ENCODE data around the gene MATN4.

Gene MATN4

DNA sequence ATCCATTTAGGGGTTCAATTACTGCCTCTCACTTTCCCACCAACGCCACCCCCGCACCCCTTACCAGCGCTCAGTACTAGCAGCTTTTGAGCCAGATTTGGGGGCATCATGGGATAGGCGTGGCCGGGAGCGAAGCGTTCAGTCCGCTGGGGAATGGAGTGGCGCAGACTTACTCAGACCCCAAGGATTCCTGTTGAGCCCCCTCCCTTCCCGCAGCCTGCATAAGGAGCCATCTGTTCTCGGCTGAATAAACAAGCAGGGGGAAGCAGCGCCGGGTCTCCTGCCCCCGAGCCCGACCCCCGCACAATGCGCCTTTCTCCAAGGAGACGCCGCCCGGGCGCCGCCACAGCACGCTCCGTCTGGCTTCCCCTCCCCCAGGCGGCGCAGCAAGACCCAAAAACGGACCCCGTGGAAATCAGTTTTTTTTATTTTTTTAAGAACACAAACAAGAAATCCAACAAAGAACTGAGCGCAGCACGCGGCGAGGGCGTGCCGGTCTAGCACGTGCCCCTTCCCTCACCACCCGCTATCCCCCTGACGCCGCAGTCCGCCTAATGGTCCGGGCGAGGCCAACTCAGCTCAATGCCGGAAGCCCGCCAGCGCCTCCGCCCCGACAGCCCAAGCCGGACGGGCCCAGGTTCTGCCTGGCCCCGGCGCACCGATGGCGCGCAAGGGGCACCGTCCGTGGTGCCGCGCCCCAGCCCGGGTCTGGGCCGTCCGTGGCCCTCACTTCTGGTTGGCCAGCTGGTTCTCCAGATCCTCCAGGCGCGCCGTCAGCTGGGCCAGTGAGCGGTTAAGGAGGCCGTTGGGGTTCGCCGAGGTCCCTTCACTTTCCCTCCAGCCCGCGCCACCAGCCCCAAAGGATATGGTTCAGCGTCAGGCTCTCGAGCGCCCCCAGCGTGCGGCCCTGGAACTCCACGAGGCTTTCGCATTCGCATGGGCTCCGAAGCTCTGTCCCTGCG is 14.8 kb downstream of the MATN4 start:
- Histone ChIP-seq H3K27me3 (ENCODE audit: control insufficient read depth, low read length) (peaks cover 6% of the 10 kb centered on the region; the same call in 1 of the 2 replicates), H3F3A (ENCODE audit: control insufficient read depth, insufficient read depth) (no peaks in the 10 kb centered on the region), H3K79me2 (ENCODE audit: control insufficient read depth, low read length) (no peaks in the 10 kb centered on the region), H4K20me1 (ENCODE audit: control insufficient read depth, insufficient read depth, low read depth, low read length) (no peaks in the 10 kb centered on the region), H3K27ac (ENCODE audit: low read depth, low read length) (no peak overlapping the region), H3K36me3 (ENCODE audit: control insufficient read depth, low read length) (no peaks in the 10 kb centered on the region), H3K9me3 (ENCODE audit: control insufficient read depth, insufficient read depth, low read length) (no peaks in the 10 kb centered on the region), H3K4me3 (ENCODE audit: low read length) (no peak overlapping the region), H3K9me2 (replicated peaks; ENCODE audit: control insufficient read depth, low read length) (no peaks in the 10 kb centered on the region), H3K4me1 (ENCODE audit: control insufficient read depth, low read length) (no peaks in the 10 kb centered on the region), H3K4me2 (ENCODE audit: low read length) (0 out of 2 replicates have a peak overlapping the region, but pooled peaks have one; percentile 11)
- TF ChIP-seq EZH2phosphoT487 (IDR thresholded peaks at IDR 0.05; ENCODE audit: borderline replicate concordance, low read length): no peak
- TF ChIP-seq, protein P1, sequence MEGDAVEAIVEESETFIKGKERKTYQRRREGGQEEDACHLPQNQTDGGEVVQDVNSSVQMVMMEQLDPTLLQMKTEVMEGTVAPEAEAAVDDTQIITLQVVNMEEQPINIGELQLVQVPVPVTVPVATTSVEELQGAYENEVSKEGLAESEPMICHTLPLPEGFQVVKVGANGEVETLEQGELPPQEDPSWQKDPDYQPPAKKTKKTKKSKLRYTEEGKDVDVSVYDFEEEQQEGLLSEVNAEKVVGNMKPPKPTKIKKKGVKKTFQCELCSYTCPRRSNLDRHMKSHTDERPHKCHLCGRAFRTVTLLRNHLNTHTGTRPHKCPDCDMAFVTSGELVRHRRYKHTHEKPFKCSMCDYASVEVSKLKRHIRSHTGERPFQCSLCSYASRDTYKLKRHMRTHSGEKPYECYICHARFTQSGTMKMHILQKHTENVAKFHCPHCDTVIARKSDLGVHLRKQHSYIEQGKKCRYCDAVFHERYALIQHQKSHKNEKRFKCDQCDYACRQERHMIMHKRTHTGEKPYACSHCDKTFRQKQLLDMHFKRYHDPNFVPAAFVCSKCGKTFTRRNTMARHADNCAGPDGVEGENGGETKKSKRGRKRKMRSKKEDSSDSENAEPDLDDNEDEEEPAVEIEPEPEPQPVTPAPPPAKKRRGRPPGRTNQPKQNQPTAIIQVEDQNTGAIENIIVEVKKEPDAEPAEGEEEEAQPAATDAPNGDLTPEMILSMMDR (IDR thresholded peaks at IDR 0.05; ENCODE audit: low read depth, low read length, poor library complexity, severe bottlenecking): peak; percentile 88

DNA sequence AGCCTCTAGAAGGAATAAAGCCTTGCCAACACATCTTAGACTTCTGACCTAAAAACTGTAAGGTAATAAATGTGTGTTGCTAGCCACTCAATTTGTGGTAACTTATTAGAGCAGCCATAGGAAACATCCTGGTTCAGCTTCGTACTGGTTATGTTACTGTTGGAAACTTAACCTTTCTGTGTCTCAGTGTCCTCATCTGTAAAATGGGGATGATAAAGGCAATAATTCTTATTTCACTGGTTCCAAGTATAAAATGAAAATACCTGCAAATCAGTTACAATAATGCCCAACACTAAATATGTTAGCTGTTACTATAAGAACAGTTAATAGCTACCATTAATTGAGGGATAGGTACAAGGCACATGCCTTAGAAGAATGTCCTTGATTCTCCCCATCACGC is 15.8 kb downstream of the MATN4 start:
- Histone ChIP-seq H3K4me1 (ENCODE audit: control insufficient read depth, low read length) (no peaks in the 10 kb centered on the region), H3K36me3 (ENCODE audit: control insufficient read depth, low read length) (no peaks in the 10 kb centered on the region), H3K9me2 (replicated peaks; ENCODE audit: control insufficient read depth, low read length) (no peaks in the 10 kb centered on the region), H3K79me2 (ENCODE audit: control insufficient read depth, low read length) (no peaks in the 10 kb centered on the region), H3K4me3 (ENCODE audit: low read length) (no peak overlapping the region), H3K27ac (ENCODE audit: low read depth, low read length) (no peak overlapping the region), H3F3A (ENCODE audit: control insufficient read depth, insufficient read depth) (no peaks in the 10 kb centered on the region), H3K9me3 (ENCODE audit: control insufficient read depth, insufficient read depth, low read length) (no peaks in the 10 kb centered on the region), H3K27me3 (ENCODE audit: control insufficient read depth, low read length) (peaks cover 6% of the 10 kb centered on the region; the same call in 1 of the 2 replicates), H3K4me2 (ENCODE audit: low read length) (no peak overlapping the region), H4K20me1 (ENCODE audit: control insufficient read depth, insufficient read depth, low read depth, low read length) (no peaks in the 10 kb centered on the region)
- no peak for TF ChIP-seq EZH2phosphoT487 (IDR thresholded peaks at IDR 0.05; ENCODE audit: borderline replicate concordance, low read length)
- TF ChIP-seq, protein P1 (IDR thresholded peaks at IDR 0.05; ENCODE audit: low read depth, low read length, poor library complexity, severe bottlenecking): no peak

DNA sequence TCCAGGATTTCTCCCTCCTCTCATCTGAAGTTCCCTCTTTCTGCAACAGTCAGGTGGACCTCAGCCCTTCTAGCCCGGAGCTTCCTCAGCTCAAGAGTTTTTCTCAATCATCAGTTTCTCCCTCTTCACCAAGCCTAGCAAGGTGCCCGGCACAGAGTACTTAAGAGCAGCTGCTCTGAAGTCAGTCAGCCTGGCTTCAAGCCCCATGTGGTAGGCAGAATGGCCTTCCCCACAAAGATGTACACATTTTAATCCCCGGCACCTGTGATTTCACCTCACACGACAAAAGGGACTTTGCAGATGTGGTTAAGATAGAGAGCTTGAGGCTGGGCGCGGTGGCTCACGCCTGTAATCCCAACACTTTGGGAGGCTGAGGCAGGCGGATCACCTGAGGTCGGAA is 16.6 kb downstream of the MATN4 start:
- H3K4me3 ChIP-seq (ENCODE audit: low read length): no peak overlapping the region
- no peaks in the 10 kb centered on the region for H3K36me3 ChIP-seq (ENCODE audit: control insufficient read depth, low read length)
- H3F3A ChIP-seq (ENCODE audit: control insufficient read depth, insufficient read depth): no peaks in the 10 kb centered on the region
- no peak overlapping the region for H3K27ac ChIP-seq (ENCODE audit: low read depth, low read length)
- H3K4me1 ChIP-seq (ENCODE audit: control insufficient read depth, low read length): no peaks in the 10 kb centered on the region
- H3K27me3 ChIP-seq (ENCODE audit: control insufficient read depth, low read length): peaks cover 6% of the 10 kb centered on the region; the same call in 1 of the 2 replicates
- H3K9me2 ChIP-seq (replicated peaks; ENCODE audit: control insufficient read depth, low read length): no peaks in the 10 kb centered on the region
- TF ChIP-seq, protein P1 (IDR thresholded peaks at IDR 0.05; ENCODE audit: low read depth, low read length, poor library complexity, severe bottlenecking): no peak
- no peak for TF ChIP-seq EZH2phosphoT487 (IDR thresholded peaks at IDR 0.05; ENCODE audit: borderline replicate concordance, low read length)
- H4K20me1 ChIP-seq (ENCODE audit: control insufficient read depth, insufficient read depth, low read depth, low read length): no peaks in the 10 kb centered on the region
- no peaks in the 10 kb centered on the region for H3K79me2 ChIP-seq (ENCODE audit: control insufficient read depth, low read length)
- H3K4me2 ChIP-seq (ENCODE audit: low read length): no peak overlapping the region
- H3K9me3 ChIP-seq (ENCODE audit: control insufficient read depth, insufficient read depth, low read length): no peaks in the 10 kb centered on the region
